Neural cell (in vitro differentiated cells): Measurements from ENCODE around the gene GSDME. TPM values are rescaled to one million over a fixed set of nuclear protein-coding genes. Genes with fewer than 3 reads are reported as not detected.

Experiments
- H2AFZ ChIP-seq: fragments of 200-600, 300-800 bp; sonication (generic), shearing (Covaris generic); 2 replicates; pipeline ENCODE4 v1.6.0; 2014; ENCODE audit warnings: low read depth, mild to moderate bottlenecking, antibody characterized with exemption, low read length, moderate library complexity
- H3F3A ChIP-seq: fragments of 200-600 bp; shearing (Covaris generic); 2 replicates; pipeline ENCODE4 v1.6.1; 2016; ENCODE audit warnings: mild to moderate bottlenecking, moderate library complexity, mixed read lengths, antibody characterized with exemption, low read length; ENCODE audit not compliant: insufficient read depth, poor library complexity, severe bottlenecking
- H3K27ac ChIP-seq: fragments of 200-600, 300-800 bp; sonication (generic), shearing (Covaris generic); 2 replicates; pipeline ENCODE4 v1.5.1; 2014; ENCODE audit warnings: mild to moderate bottlenecking, low read length, moderate library complexity
- H3K27me3 ChIP-seq: fragments of 300-800, 200-600 bp; sonication (generic), shearing (Covaris generic); 2 replicates; pipeline ENCODE4 v1.6.0; 2014; ENCODE audit warnings: mild to moderate bottlenecking, low read depth, low read length, moderate library complexity; ENCODE audit not compliant: insufficient read depth
- H3K36me3 ChIP-seq: fragments of 300-800, 200-600 bp; sonication (generic), shearing (Covaris generic); 2 replicates; pipeline ENCODE4 v1.5.1; 2014; ENCODE audit warnings: mild to moderate bottlenecking, antibody characterized with exemption, low read length, moderate library complexity; ENCODE audit not compliant: insufficient read depth
- H3K4me2 ChIP-seq: fragments of 300-800, 200-600 bp; sonication (generic), shearing (Covaris generic); 2 replicates; pipeline ENCODE4 v1.6.0; 2014; ENCODE audit warnings: mild to moderate bottlenecking, low read length
- H3K4me3 ChIP-seq: fragments of 300-800, 200-600 bp; sonication (generic), shearing (Covaris generic); 2 replicates; pipeline ENCODE4 v1.5.1; 2014; ENCODE audit warnings: mild to moderate bottlenecking, low read length, moderate library complexity
- H3K79me2 ChIP-seq: fragments of 200-600 bp; shearing (Covaris generic); replicated peaks from 2 replicates; pipeline ENCODE4 v1.6.0; 2014; ENCODE audit warnings: mild to moderate bottlenecking, low read length, moderate library complexity; ENCODE audit not compliant: insufficient read depth
- H3K9ac ChIP-seq: fragments of 300-800, 200-600 bp; sonication (generic), shearing (Covaris generic); 2 replicates; pipeline ENCODE4 v1.6.1; 2016; ENCODE audit warnings: mild to moderate bottlenecking, low read length, mixed read lengths
- H3K9me2 ChIP-seq: fragments of 200-600 bp; shearing (Covaris generic); 2 replicates; pipeline ENCODE4 v1.6.1; 2016; ENCODE audit warnings: mild to moderate bottlenecking, low read length, mixed read lengths; ENCODE audit not compliant: insufficient read depth
- H3K9me3 ChIP-seq: fragments of 200-600, 300-800 bp; sonication (generic), shearing (Covaris generic); 2 replicates; pipeline ENCODE4 v1.6.1; 2016; ENCODE audit warnings: mild to moderate bottlenecking, mixed run types, low read length, moderate library complexity, mixed read lengths
- H4K20me1 ChIP-seq: fragments of 200-600 bp; shearing (Covaris generic); 2 replicates; pipeline ENCODE4 v1.6.1; 2016; ENCODE audit warnings: mild to moderate bottlenecking, mixed run types; ENCODE audit not compliant: insufficient read depth
- EP300 ChIP-seq: fragments of 450-650 bp; conservative IDR thresholded peaks from 2 replicates; pipeline ENCODE4 v1.6.1; 2014; ENCODE audit warnings: antibody characterized with exemption, mild to moderate bottlenecking, moderate library complexity; ENCODE audit not compliant: poor library complexity, severe bottlenecking
- EZH2 ChIP-seq: fragments of 200-600, 300-800 bp; shearing (Covaris generic), sonication (generic); IDR thresholded peaks from 2 replicates; pipeline ENCODE4 v1.6.1; 2014; ENCODE audit warnings: antibody characterized with exemption, low read length, borderline replicate concordance, mild to moderate bottlenecking; ENCODE audit not compliant: insufficient read depth, poor library complexity, severe bottlenecking
- MXI1 ChIP-seq: fragments of 450-650 bp; conservative IDR thresholded peaks from 2 replicates; pipeline ENCODE4 v1.6.1; 2014; ENCODE audit warnings: antibody characterized with exemption, mild to moderate bottlenecking; ENCODE audit not compliant: poor library complexity, severe bottlenecking
- POLR2AphosphoS5 ChIP-seq: IDR thresholded peaks from 2 replicates; pipeline ENCODE4 v1.6.1; 2012
- RAD21 ChIP-seq: fragments of 450-650 bp; conservative IDR thresholded peaks from 2 replicates; pipeline ENCODE4 v1.6.1; 2014; ENCODE audit warnings: antibody characterized with exemption, mild to moderate bottlenecking, moderate library complexity
- SMC3 ChIP-seq: fragments of 450-650 bp; conservative IDR thresholded peaks from 2 replicates; pipeline ENCODE4 v1.6.1; 2014; ENCODE audit warnings: antibody characterized with exemption, mild to moderate bottlenecking, moderate library complexity; ENCODE audit not compliant: poor library complexity
- TAF1 ChIP-seq: IDR thresholded peaks from 2 replicates; pipeline ENCODE4 v1.6.1; 2012; ENCODE audit warnings: low read depth
- polyA plus RNA-seq: library from polyadenylated mRNA; depleted of rRNA; stranded (reverse); fragments of >200 nt; gene quantifications from 2 replicates; pipeline ENCODE4 v1.2.3, GENCODE V29; 2014
- TF ChIP-seq, protein P1 (sequence below): fragments of 450-650 bp; IDR thresholded peaks from 2 replicates; pipeline ENCODE4 v1.5.1; 2014; ENCODE audit warnings: antibody characterized with exemption, mild to moderate bottlenecking, moderate library complexity; ENCODE audit not compliant: poor library complexity, severe bottlenecking
- TF ChIP-seq, protein P2 (sequence below): IDR thresholded peaks from 2 replicates; pipeline ENCODE4 v1.6.1; 2012; ENCODE audit warnings: borderline replicate concordance

Gene GSDME
- polyA plus RNA-seq, 1 donor from 2014 or later: 42.9 TPM

DNA sequence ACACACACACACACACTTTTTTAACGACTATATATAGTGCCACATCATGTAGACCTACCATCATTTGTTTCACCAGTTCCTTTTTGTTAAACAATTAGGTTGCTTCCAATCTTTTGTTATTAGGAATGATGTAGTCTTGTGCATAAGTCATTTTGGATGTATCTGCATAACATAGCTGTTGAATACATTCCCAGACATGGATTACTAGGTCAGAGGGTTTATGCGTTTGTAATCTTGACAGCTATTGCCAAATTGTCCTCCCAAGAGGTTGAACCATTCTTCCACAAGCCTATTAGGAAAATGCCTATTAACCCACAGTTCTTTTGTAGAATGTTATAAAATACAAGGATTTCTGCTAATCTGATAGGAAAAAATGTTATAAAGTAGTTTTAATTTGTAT is 96.7 kb downstream of the GSDME start:
- Histone ChIP-seq H3K9me2 (no peaks in the 10 kb centered on the region), H3K9me3 (no peaks in the 10 kb centered on the region), H3K79me2 (no peaks in the 10 kb centered on the region), H2AFZ (no peak overlapping the region), H3K27ac (no peak overlapping the region), H3K27me3 (no peaks in the 10 kb centered on the region), H3K4me3 (no peak overlapping the region), H3K36me3 (no peaks in the 10 kb centered on the region), H3K9ac (no peak overlapping the region), H3K4me2 (no peak overlapping the region), H4K20me1 (no peaks in the 10 kb centered on the region), H3F3A (no peaks in the 10 kb centered on the region)
- TF ChIP-seq EZH2: no peak
- no peak for TF ChIP-seq TAF1
- TF ChIP-seq, protein P1, sequence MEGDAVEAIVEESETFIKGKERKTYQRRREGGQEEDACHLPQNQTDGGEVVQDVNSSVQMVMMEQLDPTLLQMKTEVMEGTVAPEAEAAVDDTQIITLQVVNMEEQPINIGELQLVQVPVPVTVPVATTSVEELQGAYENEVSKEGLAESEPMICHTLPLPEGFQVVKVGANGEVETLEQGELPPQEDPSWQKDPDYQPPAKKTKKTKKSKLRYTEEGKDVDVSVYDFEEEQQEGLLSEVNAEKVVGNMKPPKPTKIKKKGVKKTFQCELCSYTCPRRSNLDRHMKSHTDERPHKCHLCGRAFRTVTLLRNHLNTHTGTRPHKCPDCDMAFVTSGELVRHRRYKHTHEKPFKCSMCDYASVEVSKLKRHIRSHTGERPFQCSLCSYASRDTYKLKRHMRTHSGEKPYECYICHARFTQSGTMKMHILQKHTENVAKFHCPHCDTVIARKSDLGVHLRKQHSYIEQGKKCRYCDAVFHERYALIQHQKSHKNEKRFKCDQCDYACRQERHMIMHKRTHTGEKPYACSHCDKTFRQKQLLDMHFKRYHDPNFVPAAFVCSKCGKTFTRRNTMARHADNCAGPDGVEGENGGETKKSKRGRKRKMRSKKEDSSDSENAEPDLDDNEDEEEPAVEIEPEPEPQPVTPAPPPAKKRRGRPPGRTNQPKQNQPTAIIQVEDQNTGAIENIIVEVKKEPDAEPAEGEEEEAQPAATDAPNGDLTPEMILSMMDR: no peak
- no peak for TF ChIP-seq EP300
- TF ChIP-seq MXI1: no peak
- no peak for TF ChIP-seq SMC3
- TF ChIP-seq POLR2AphosphoS5: no peak
- TF ChIP-seq, protein P2, sequence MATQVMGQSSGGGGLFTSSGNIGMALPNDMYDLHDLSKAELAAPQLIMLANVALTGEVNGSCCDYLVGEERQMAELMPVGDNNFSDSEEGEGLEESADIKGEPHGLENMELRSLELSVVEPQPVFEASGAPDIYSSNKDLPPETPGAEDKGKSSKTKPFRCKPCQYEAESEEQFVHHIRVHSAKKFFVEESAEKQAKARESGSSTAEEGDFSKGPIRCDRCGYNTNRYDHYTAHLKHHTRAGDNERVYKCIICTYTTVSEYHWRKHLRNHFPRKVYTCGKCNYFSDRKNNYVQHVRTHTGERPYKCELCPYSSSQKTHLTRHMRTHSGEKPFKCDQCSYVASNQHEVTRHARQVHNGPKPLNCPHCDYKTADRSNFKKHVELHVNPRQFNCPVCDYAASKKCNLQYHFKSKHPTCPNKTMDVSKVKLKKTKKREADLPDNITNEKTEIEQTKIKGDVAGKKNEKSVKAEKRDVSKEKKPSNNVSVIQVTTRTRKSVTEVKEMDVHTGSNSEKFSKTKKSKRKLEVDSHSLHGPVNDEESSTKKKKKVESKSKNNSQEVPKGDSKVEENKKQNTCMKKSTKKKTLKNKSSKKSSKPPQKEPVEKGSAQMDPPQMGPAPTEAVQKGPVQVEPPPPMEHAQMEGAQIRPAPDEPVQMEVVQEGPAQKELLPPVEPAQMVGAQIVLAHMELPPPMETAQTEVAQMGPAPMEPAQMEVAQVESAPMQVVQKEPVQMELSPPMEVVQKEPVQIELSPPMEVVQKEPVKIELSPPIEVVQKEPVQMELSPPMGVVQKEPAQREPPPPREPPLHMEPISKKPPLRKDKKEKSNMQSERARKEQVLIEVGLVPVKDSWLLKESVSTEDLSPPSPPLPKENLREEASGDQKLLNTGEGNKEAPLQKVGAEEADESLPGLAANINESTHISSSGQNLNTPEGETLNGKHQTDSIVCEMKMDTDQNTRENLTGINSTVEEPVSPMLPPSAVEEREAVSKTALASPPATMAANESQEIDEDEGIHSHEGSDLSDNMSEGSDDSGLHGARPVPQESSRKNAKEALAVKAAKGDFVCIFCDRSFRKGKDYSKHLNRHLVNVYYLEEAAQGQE: no peak
- no peak for TF ChIP-seq RAD21

- no peak overlapping the region for H3K4me3 ChIP-seq
- no peak overlapping the region for H3K27ac ChIP-seq
- no peak overlapping the region for H3K4me2 ChIP-seq
- no peaks in the 10 kb centered on the region for H3K9me2 ChIP-seq
- H3K79me2 ChIP-seq: no peaks in the 10 kb centered on the region
- H3K9ac ChIP-seq: no peak overlapping the region
- H3K9me3 ChIP-seq: no peaks in the 10 kb centered on the region
- no peaks in the 10 kb centered on the region for H3K27me3 ChIP-seq
- H3K36me3 ChIP-seq: no peaks in the 10 kb centered on the region
- no peaks in the 10 kb centered on the region for H4K20me1 ChIP-seq
- no peak overlapping the region for H2AFZ ChIP-seq
- no peaks in the 10 kb centered on the region for H3F3A ChIP-seq
- TF ChIP-seq, protein P2: no peak
- TF ChIP-seq POLR2AphosphoS5: no peak
- TF ChIP-seq RAD21: no peak
- no peak for TF ChIP-seq MXI1
- TF ChIP-seq SMC3: no peak
Measured at GRCh38 chr7:24659505-24659904, 97.8 kb downstream of the GSDME start.
